CD4-positive, alpha-beta memory T cell (primary cell): Measurements from ENCODE around the gene MPV17L2. TPM values are rescaled to one million over a fixed set of nuclear protein-coding genes. Genes with fewer than 3 reads are reported as not detected.

Experiments used
- CTCF ChIA-PET: fragments of 350-600 bp; sonication (Branson Sonifier 250); formaldehyde crosslinking; loops from one replicate; lab custom pipeline; 2021; ENCODE audit warnings: inconsistent platforms; ENCODE audit not compliant: partially characterized antibody; lab: Charles Lee
- POLR2A ChIA-PET: fragments of 350-600 bp; sonication (Branson Sonifier 250); formaldehyde crosslinking; loops from one replicate; lab custom pipeline; 2021; ENCODE audit not compliant: partially characterized antibody; lab: Charles Lee
- DNase-seq, 5 donors: peaks; one replicate each; pipeline versions ENCODE4 v3.0.0 to v3.0.0-alpha.2; 2020 to 2022; ENCODE audit warnings: mixed read lengths in 1 of 5
- H3K27ac ChIP-seq: one replicate; pipeline ENCODE4 v1.7.0; 2013; ENCODE audit warnings: low read depth, low read length
- H3K27me3 ChIP-seq: 2 replicates; pipeline ENCODE4 v1.7.0; 2013; ENCODE audit warnings: mild to moderate bottlenecking, low read length, moderate library complexity; ENCODE audit not compliant: insufficient read depth
- H3K36me3 ChIP-seq: 2 replicates; pipeline ENCODE4 v1.7.0; 2013; ENCODE audit warnings: mild to moderate bottlenecking, low read length, moderate library complexity; ENCODE audit not compliant: insufficient read depth
- H3K4me1 ChIP-seq: 2 replicates; pipeline ENCODE4 v1.7.0; 2013; ENCODE audit warnings: mild to moderate bottlenecking, low read length, moderate library complexity; ENCODE audit not compliant: insufficient read depth
- H3K4me3 ChIP-seq, 2 donors: one replicate each; pipeline ENCODE4 v1.7.0; 2013; ENCODE audit warnings: low read length in 2 of 2, mild to moderate bottlenecking in 1 of 2
- H3K9me3 ChIP-seq, 2 donors: one replicate each; pipeline ENCODE4 v1.7.0; 2013; ENCODE audit warnings: low read length in 2 of 2, control low read depth in 1 of 2; ENCODE audit not compliant: control insufficient read depth in 1 of 2
- H3K27ac Mint-ChIP-seq, 7 donors: one replicate each; pipeline ENCODE4 v1.8.0; 2020 to 2021; ENCODE audit warnings: mixed read lengths in 7 of 7, mild to moderate bottlenecking in 6 of 7, inconsistent platforms in 3 of 7, moderate library complexity in 3 of 7
- H3K27me3 Mint-ChIP-seq, 2 donors: one replicate each; pipeline ENCODE4 v1.8.0; 2020 to 2021; ENCODE audit warnings: mixed read lengths in 2 of 2
- H3K36me3 Mint-ChIP-seq, 2 donors: one replicate each; pipeline ENCODE4 v1.8.0; 2020 to 2021; ENCODE audit warnings: mixed read lengths in 2 of 2, inconsistent platforms in 1 of 2, mild to moderate bottlenecking in 1 of 2
- H3K4me1 Mint-ChIP-seq, 4 donors: one replicate each; pipeline ENCODE4 v1.8.0; 2020 to 2021; ENCODE audit warnings: mixed read lengths in 4 of 4, mild to moderate bottlenecking in 1 of 4
- H3K4me3 Mint-ChIP-seq, 8 donors: one replicate each; pipeline ENCODE4 v1.8.0; 2020 to 2021; ENCODE audit warnings: mixed read lengths in 8 of 8, mild to moderate bottlenecking in 7 of 8, moderate library complexity in 6 of 8, inconsistent platforms in 3 of 8
- H3K9me3 Mint-ChIP-seq, 8 donors: one replicate each; pipeline ENCODE4 v1.8.0; 2020 to 2021; ENCODE audit warnings: mixed read lengths in 8 of 8, mild to moderate bottlenecking in 5 of 8, inconsistent platforms in 3 of 8, moderate library complexity in 1 of 8
- intact Hi-C: fragments of 100-400 bp; cut with micrococcal nuclease; formaldehyde crosslinking; loops from one replicate; pipeline ENCODE4 v1.15.1; 2023
- polyA plus RNA-seq, 2 donors: library from polyadenylated mRNA; unstranded; fragments of 300-500 nt; fragmentation: Illumina TruSeq; gene quantifications; one replicate each; pipeline ENCODE4 v1.2.3, GENCODE V29; 2021
- total RNA-seq, 2 experiments: library from RNA; stranded (reverse); gene quantifications; one replicate each; pipeline ENCODE4 v1.2.3, GENCODE V29; 2021

The MPV17L2 gene
- total and polyA plus RNA-seq, 4 experiments from 2014 or later = 7.6 to 13.7 (median 9.1) TPM

- peaks cover 11 to 34% (median 22%) of the 10 kb centered on the region in 4 donors for H3K4me1 Mint-ChIP-seq
- CTCF ChIA-PET = interaction anchor here (0.8 to 7.0 kb wide), 3 partner anchors 58 to 134 kb away, joined by 3 to 79 read pairs (median 3); a partner anchor contains a TSS
- H3K4me1 ChIP-seq = peaks cover 22% of the 10 kb centered on the region
- H3K27ac ChIP-seq = no peak overlapping the region
- no peaks in the 10 kb centered on the region for H3K27me3 Mint-ChIP-seq
- no peaks in the 10 kb centered on the region for H3K9me3 ChIP-seq
- H3K4me3 ChIP-seq = peak overlapping the region in 1 of 2 donors; percentile 63
- H3K36me3 ChIP-seq = no peaks in the 10 kb centered on the region
- peak overlapping the region; percentile 53 to 96 (median 79) for H3K27ac Mint-ChIP-seq
- POLR2A ChIA-PET = interaction anchor here (0.9 to 5.3 kb wide), 4 partner anchors 9 to 110 kb away, joined by 3 to 78 read pairs (median 40); partner anchors contain the start of genes JUND and RAB3A
- H3K4me3 Mint-ChIP-seq = peak overlapping the region; percentile 87 to 96 (median 92)
- H3K36me3 Mint-ChIP-seq = peaks cover 9 to 19% of the 10 kb centered on the region in 2 donors
- intact Hi-C loops = no loop called here
- no peaks in the 10 kb centered on the region for H3K27me3 ChIP-seq
- H3K9me3 Mint-ChIP-seq = peaks cover 0 to 7% (median 0%) of the 10 kb centered on the region in 8 donors
- DNase-seq = peak in 1 of 5 donors; percentile 17
Measured at GRCh38 chr19:18194554-18195238, 1.7 kb downstream of the MPV17L2 start.

GRCh38 chr19:18196511-18196845, 3.5 kb downstream of the MPV17L2 start:
- H3K4me3 ChIP-seq = no peak overlapping the region
- no peaks in the 10 kb centered on the region for H3K27me3 Mint-ChIP-seq
- H3K27ac Mint-ChIP-seq = peak overlapping the region in 2 of 7 donors; percentile 30 to 35
- H3K9me3 Mint-ChIP-seq = peaks cover 0 to 7% (median 0%) of the 10 kb centered on the region in 8 donors
- no peaks in the 10 kb centered on the region for H3K27me3 ChIP-seq
- H3K4me1 ChIP-seq = peaks cover 22% of the 10 kb centered on the region
- H3K27ac ChIP-seq = no peak overlapping the region
- peak overlapping the region in 2 of 8 donors; percentile 29 to 49 for H3K4me3 Mint-ChIP-seq
- H3K4me1 Mint-ChIP-seq = peaks cover 12 to 34% (median 23%) of the 10 kb centered on the region in 4 donors
- no peaks in the 10 kb centered on the region for H3K9me3 ChIP-seq
- ChIA-PET CTCF (interaction anchor here (1.0 to 7.0 kb wide), 3 partner anchors 55 to 132 kb away, joined by 4 to 79 read pairs (median 8); a partner anchor contains a TSS), POLR2A (no interaction called here)
- no peak for DNase-seq
- H3K36me3 ChIP-seq = no peaks in the 10 kb centered on the region
- peaks cover 9 to 19% of the 10 kb centered on the region in 2 donors for H3K36me3 Mint-ChIP-seq
- intact Hi-C loops = no loop called here

GRCh38 chr19:18197306-18197705, 4.3 kb downstream of the MPV17L2 start:
- CTCF ChIA-PET = interaction anchor here (0.7 to 2.1 kb wide), 3 partner anchors 55 to 132 kb away, joined by 4 to 8 read pairs (median 4); no protein-coding TSS in a partner anchor
- intact Hi-C loops = no loop called here
- Histone ChIP-seq H3K36me3 (no peaks in the 10 kb centered on the region), H3K27me3 (no peaks in the 10 kb centered on the region), H3K27ac (no peak overlapping the region), H3K9me3 (no peaks in the 10 kb centered on the region), H3K4me1 (peaks cover 17% of the 10 kb centered on the region), H3K4me3 (no peak overlapping the region)
- H3K9me3 Mint-ChIP-seq = peaks cover 0 to 4% (median 0%) of the 10 kb centered on the region in 8 donors
- peaks cover 9 to 18% of the 10 kb centered on the region in 2 donors for H3K36me3 Mint-ChIP-seq
- H3K27me3 Mint-ChIP-seq = no peaks in the 10 kb centered on the region
- no peak for DNase-seq
- POLR2A ChIA-PET = no interaction called here
- H3K27ac Mint-ChIP-seq = peak overlapping the region in 1 of 7 donors; percentile 10
- no peak overlapping the region for H3K4me3 Mint-ChIP-seq
- H3K4me1 Mint-ChIP-seq = peaks cover 12 to 32% (median 21%) of the 10 kb centered on the region in 4 donors

- Mint-ChIP-seq H3K27me3 (no peaks in the 10 kb centered on the region), H3K27ac (peak overlapping the region in 1 of 7 donors; percentile 18), H3K36me3 (peaks cover 9 to 13% of the 10 kb centered on the region in 2 donors), H3K4me1 (peaks cover 14 to 33% (median 23%) of the 10 kb centered on the region in 4 donors), H3K9me3 (peaks cover 0 to 1% (median 0%) of the 10 kb centered on the region in 8 donors), H3K4me3 (peak overlapping the region in 1 of 8 donors; percentile 39)
- no peak overlapping the region for H3K27ac ChIP-seq
- peaks cover 24% of the 10 kb centered on the region for H3K4me1 ChIP-seq
- no peak overlapping the region for H3K4me3 ChIP-seq
- POLR2A ChIA-PET = interaction anchor here (1.4 kb wide), 1 partner anchor 83 kb away, joined by 4 read pairs; no protein-coding TSS in a partner anchor
- DNase-seq = no peak
- no peaks in the 10 kb centered on the region for H3K36me3 ChIP-seq
- intact Hi-C loops = no loop called here
- CTCF ChIA-PET = interaction anchor here (0.7 to 2.1 kb wide), 3 partner anchors 16 to 120 kb away, joined by 3 to 8 read pairs (median 4); no protein-coding TSS in a partner anchor
- H3K9me3 ChIP-seq = no peaks in the 10 kb centered on the region
- no peaks in the 10 kb centered on the region for H3K27me3 ChIP-seq
Measured at GRCh38 chr19:18197941-18198340, 4.9 kb downstream of the MPV17L2 start.

- no peak for DNase-seq
- H3K27me3 ChIP-seq = no peaks in the 10 kb centered on the region
- H3K36me3 Mint-ChIP-seq = peaks cover 9 to 11% of the 10 kb centered on the region in 2 donors
- peaks cover 17 to 37% (median 25%) of the 10 kb centered on the region in 4 donors for H3K4me1 Mint-ChIP-seq
- no peaks in the 10 kb centered on the region for H3K36me3 ChIP-seq
- no peaks in the 10 kb centered on the region for H3K9me3 Mint-ChIP-seq
- H3K27ac Mint-ChIP-seq = peak overlapping the region in 1 of 7 donors; percentile 84
- CTCF ChIA-PET = interaction anchor here (1.2 to 2.1 kb wide), 2 partner anchors 17 to 54 kb away, joined by 3 to 8 read pairs; no protein-coding TSS in a partner anchor
- intact Hi-C loops = no loop called here
- POLR2A ChIA-PET = interaction anchor here (1.4 kb wide), 1 partner anchor 82 kb away, joined by 4 read pairs; no protein-coding TSS in a partner anchor
- no peak overlapping the region for H3K27ac ChIP-seq
- no peaks in the 10 kb centered on the region for H3K9me3 ChIP-seq
- H3K27me3 Mint-ChIP-seq = no peaks in the 10 kb centered on the region
- H3K4me3 Mint-ChIP-seq = peak overlapping the region in 1 of 8 donors; percentile 39
- H3K4me1 ChIP-seq = peaks cover 27% of the 10 kb centered on the region
- no peak overlapping the region for H3K4me3 ChIP-seq
Measured at GRCh38 chr19:18198374-18198773, 5.4 kb downstream of the MPV17L2 start.

GRCh38 chr19:18202397-18202777, 9.4 kb downstream of the MPV17L2 start:
- H3K4me1 Mint-ChIP-seq = peaks cover 13 to 40% (median 22%) of the 10 kb centered on the region in 4 donors
- POLR2A ChIA-PET = interaction anchor here (0.9 to 5.3 kb wide), 3 partner anchors 10 to 78 kb away, joined by 3 to 78 read pairs (median 4); partner anchors contain the start of gene MPV17L2
- Histone ChIP-seq H3K4me3 (no peak overlapping the region), H3K36me3 (no peaks in the 10 kb centered on the region), H3K4me1 (peaks cover 23% of the 10 kb centered on the region), H3K27me3 (no peaks in the 10 kb centered on the region), H3K9me3 (no peaks in the 10 kb centered on the region), H3K27ac (no peak overlapping the region)
- no peaks in the 10 kb centered on the region for H3K27me3 Mint-ChIP-seq
- intact Hi-C loops = no loop called here
- peak overlapping the region; percentile 69 to 97 (median 90) for H3K4me3 Mint-ChIP-seq
- DNase-seq = no peak
- H3K36me3 Mint-ChIP-seq = peaks cover 9 to 15% of the 10 kb centered on the region in 2 donors
- H3K9me3 Mint-ChIP-seq = no peaks in the 10 kb centered on the region
- H3K27ac Mint-ChIP-seq = peak overlapping the region in 4 of 7 donors; percentile 11 to 98 (median 64)
- CTCF ChIA-PET = interaction anchor here (1.2 to 10.7 kb wide), 3 partner anchors 50 to 211 kb away, joined by 3 to 150 read pairs (median 3); a partner anchor contains a TSS
